ENCODE results near the gene S1PR2.
A peak's percentile ranks its signal among the peaks of the same experiment; 100 is the strongest.
"Not testable (repeated sequence)": the region's sequence is repeated elsewhere in the genome, so short reads cannot be mapped to it uniquely, and the experiment has no call there.

S1PR2 gene

DNA sequence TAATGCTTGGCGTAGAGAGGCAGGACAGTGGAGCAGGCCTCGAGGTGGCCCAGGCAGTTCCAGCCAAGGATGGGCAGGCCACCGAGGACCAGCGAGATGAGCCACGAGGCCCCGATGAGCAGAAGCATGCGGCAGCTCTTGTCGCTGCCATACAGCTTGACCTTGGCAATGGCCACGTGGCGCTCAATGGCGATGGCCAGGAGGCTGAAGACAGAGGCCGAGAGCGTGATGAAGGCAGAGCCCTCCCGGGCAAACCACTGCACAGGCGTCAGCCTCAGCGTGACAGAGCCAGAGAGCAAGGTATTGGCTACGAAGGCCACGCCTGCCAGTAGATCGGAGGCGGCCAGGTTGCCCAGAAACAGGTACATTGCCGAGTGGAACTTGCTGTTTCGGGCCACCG is 6.8 kb downstream of the S1PR2 start:
- no peak for DNase-seq (ENCODE audit: low read depth in 2 of 2)

DNA sequence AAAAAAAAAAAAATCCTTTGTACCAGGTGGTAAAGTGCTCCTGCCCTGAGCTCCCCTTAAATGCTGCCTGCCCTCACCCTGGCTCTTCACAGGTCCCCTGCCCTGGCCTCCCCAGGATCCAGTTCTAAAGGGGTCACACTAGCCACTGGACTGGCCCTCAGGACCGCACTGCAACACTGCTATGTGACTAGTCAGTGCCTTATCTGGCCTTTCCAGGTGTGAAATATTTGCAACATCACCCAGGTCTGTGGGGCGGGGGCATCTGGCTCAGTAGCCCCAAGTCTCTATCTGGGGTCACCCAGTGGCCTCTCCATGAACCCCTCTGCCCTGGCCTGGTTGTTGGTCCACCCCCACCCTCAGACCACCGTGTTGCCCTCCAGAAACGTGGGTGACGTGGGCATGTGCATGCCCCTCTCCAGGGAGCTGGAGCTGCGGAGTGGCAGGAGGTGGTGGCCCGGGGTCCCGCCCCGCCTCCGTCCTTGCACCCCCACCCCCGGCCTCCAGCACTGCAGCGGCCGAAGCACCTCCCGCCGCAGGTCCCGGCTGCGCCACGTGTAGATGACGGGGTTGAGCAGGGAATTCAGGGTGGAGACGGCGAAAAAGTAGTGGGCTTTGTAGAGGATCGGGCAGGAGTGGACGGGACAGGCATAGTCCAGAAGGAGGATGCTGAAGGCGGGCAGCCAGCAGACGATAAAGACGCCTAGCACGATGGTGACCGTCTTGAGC is 7.5 kb downstream of the S1PR2 start:
- DNase-seq (ENCODE audit: low read depth in 2 of 2): no peak

DNA sequence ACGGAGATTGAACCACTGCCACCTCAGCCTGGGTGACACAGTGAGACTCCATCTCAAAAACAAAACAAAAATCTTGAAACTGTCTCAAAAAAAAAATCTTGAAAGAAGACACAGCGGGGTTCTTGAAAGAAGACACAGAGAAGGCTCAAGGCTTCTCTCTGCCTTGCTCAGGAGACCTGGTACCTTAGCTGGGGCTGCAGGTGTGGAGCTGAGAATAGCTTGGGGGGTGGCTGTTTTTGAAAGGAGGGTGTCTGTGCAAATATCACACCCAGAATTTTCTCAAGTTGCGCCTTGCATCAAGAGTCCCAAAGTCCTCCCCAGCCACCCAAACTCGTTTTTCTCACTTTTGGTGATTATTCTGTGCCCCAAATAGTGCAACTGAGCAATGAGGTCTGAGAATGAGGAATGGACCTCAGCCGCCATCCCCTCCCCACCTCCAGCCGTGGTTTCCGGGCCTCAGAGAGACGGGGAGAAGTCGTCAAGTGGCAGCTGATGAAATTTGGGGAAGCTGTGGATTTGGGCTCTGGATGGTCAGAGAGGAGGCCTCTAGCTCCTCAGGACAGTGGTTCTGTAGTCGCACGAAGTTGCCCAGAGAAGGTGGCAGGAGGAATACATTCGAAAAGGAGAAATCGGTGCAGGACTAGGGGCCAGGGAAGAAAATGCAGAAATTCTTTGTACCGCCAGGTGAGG is 8.8 kb downstream of the S1PR2 start:
- DNase-seq (ENCODE audit: low read depth in 2 of 2): no peak

DNA sequence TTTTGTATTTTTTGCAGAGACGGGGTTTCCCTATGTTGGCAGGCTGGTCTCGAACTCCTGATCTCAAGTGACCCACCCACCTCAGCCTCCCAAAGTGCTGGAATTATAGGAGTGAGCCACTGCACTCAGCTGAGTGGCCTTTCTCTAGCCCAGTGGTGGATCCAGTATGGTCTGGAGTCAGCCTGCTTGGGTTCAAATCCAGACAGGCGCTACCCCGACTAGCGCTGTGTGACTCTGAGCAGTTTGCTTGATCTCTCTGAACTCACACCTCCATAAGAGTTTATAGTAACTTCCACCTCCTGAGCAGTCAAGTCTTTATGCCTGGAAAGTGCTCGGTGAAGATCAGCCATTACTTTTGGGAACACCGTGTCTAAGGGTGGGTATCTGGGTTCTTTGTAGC is 10.4 kb downstream of the S1PR2 start:
- DNase-seq (ENCODE audit: low read depth in 2 of 2): no peak

DNA sequence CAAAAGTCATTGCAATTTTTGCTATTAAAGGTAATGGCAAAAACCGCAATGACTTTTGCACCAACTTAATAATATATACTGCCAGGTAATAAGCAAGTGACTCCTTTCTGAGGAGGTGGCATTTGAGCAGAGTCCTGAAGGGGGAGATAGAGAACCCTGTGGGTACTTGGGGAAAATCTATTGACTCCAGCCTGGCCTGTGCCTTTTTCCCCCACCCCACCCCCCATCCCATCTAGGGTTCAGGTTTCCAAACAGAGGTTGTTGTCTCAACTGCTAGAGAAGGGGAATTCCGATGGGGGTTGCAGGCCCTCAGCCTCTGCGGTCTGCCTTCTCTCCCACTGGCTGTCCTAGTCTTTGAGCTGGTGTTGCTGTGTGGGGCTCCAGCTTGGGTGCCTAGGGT is 11.5 kb downstream of the S1PR2 start:
- DNase-seq (ENCODE audit: low read depth in 2 of 2): peak in 1 of 2 experiments; percentile 13

DNA sequence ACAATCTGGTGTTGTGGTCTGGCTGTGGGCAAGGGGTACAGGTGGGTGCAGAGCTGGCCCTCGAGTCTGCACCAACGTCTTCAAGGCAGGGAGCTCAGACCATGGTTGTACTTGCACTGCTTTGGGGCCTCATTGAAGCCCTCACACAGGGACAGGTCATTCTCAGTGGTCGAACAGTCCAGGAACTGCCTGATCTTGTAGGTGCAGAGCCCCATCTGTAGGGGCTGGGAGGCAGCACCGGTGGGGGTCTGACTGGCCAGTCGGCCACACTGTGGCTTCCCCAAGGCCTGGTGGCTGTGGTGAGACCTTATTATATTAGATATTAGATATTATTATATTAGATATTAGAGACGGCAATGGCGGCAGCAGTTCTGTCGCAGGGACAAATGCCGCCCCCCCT is 14.0 kb downstream of the S1PR2 start:
- no peak for DNase-seq (ENCODE audit: low read depth in 2 of 2)

DNA sequence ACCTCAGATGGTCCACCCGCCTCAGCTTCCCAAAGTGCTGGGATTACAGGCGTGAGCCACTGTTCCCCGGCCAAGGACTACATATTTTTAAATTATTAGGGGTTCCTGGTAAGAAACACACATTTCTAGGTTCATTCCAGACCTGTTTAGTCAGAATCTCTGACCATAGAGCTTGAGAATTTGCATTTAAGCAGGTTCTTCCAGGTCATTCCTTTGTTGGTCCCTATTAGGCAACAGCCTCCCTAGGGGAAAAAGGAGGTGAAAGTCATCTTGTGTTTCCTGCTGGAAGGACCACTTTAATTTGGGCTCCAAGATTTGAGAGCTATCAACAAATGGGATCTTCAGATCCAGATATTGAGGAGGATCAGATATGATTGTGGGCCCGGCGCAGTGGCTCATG is 16.3 kb downstream of the S1PR2 start:
- DNase-seq (ENCODE audit: low read depth in 2 of 2): no peak

DNA sequence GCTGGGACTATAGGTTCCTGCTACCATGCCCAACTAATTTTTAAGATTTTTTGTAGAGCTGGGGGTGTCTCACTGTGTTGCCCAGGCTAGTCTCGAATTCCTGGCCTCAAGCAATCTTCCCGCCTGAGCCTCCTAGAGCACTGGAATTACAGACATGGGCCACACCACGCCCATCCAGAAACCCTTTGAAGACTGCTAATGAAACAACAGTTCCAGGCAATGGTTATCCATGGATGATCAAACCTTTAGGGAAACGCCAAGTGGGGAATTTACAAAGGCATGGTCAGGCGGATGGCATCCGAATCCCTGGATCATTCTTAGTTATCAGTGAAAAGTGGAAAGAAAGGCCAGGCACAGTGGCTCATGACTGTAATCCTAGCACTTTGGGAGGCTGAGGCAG is 19.4 kb downstream of the S1PR2 start:
- no peak for DNase-seq (ENCODE audit: low read depth in 2 of 2)

DNA sequence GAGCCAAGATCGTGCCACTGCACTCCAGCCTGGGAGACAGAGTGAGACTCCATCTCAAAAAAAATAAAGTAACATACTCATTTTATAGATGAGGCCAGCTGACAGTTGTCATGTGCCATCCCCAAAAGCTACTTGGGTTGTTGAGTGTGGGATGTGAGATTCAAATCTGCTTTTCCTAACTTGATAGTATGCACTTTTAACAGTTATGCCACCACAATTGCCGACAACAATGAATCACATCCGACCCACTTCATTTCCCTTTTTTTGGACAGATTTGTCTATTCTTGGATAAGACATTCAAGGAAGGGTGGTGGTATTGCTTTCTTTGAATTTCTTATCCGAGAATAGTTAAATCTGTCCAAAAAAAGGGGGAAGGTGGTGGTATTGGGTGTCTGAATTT is 20.1 kb downstream of the S1PR2 start:
- DNase-seq (ENCODE audit: low read depth in 2 of 2): no peak

DNA sequence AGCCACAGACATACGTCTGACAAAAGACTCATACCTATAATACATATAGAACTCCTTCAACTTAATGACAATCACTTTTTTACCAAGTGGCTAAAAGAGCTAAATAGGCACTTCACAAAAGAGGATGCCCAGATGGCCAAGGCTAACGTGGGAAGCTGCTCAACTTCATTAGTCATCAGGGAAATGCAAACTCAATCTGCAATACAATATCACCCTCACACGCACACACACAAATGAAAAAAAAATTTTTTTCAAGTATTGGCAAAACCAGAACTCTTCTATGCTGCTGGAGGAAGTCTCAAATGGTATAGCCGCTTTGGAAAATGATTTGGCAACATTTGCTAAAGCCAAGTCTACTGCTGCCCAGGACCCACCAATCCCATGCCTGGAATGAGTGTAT is 21.8 kb downstream of the S1PR2 start:
- DNase-seq (ENCODE audit: low read depth in 2 of 2): no peak

DNA sequence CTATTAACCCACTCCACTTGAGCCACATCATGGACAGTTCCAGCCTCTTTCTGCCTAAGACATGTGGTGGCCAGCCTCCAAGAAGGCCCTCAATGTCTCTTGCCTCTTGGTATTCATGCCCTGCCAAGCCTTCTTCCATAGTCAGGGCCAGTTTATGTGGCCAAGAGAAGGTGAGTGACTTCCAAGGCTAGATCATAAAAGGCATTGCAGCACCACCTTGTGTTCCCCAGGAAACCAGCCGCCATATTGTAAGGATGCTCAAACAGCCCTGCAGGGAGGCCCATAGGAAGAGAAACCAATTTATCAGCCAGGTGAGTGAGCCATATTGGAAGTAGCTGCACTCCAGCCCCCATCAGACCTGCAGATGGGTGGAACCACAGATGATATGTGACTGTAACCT is 24.1 kb downstream of the S1PR2 start:
- no peak for DNase-seq (ENCODE audit: low read depth in 2 of 2)

DNA sequence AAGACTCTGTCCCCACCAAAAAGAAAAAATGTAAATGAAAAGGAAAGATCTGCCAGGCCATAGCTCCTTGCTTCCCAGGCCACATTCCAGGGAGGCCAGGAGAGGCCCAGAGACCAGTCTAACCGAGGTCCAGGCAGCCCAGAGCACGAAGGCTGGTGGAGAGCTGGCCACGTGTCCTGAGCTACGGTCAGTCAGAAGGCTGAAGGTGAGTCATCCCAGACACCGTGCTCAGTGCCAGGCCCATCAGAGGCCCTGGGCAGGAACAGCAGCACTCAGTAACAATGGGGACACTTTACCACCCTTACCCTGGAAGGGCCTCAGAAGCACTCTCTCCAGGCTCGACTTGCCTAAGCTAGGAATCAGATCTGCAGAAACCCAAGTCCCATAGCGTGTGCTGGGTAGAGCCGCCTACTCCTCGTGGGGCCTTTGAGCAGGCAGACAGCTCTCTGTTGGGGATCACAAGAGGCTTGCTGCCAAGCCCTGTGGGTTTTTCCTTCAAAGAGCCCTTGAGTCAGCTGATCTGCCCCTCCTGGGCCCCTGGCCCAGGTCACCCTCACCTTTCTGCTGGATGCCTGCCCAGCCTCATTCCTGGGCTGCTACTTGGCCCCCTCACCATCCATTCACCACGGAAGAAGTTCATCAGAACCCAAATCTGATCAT is 24.8 kb downstream of the S1PR2 start:
- DNase-seq (ENCODE audit: low read depth in 2 of 2): no peak

DNA sequence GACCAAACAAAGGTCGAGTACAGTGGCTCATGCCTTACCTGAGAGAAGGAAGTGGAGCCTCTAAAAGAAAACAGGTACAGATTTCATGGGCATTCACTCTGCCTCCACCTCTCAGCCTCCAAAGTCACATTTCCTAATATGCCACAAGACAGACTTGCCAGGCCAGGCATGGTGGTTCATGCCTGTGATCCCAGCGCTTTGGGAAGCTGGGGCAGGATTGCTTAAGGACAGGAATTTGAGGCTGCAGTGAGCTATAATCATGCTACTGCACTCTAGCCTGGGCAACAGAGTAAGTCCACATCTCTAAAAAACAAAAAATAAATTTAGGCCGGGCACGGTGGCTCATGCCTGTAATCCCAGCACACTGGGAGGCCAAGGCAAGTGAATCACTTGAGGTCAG is 25.5 kb downstream of the S1PR2 start:
- DNase-seq (ENCODE audit: low read depth in 2 of 2): no peak

DNA sequence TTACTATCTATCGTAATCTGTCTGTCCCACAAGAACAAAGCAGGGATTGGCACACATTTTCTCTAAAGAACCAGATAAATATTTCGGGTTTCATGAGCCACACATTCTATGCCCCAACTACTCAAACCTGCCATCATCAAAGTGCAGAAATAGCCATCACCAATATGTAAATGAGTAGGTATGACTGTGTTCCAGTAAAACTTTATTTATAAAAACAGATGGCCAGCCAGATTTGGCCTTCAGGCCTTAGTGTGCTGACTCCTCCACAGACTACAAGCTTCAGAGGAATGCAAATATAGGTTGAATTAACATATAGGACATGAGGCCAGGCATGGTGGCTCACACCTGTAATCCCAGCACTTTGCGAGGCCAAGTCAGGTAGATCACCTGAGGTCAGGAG is 27.4 kb downstream of the S1PR2 start:
- DNase-seq (ENCODE audit: low read depth in 2 of 2): no peak

DNA sequence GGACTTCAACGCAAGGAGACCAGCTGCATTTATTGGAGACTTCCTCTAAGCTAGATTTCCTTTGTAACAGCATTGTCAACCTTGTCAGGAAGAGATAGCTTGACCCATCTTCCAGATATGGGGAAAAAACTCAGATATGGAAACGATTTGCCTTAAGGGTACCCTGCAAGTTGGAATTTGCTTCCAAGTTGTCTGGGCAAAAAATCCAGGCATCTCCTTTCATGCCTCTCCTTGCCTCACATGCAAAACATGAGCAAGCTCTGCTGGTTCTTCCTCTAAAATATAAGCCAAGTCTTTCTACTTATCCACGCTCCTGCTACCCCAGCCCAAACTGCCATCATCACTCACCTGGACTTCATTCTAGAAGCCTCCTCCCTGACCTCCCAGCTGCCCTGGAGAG is 30.0 kb downstream of the S1PR2 start:
- no peak for DNase-seq (ENCODE audit: low read depth in 2 of 2)

DNA sequence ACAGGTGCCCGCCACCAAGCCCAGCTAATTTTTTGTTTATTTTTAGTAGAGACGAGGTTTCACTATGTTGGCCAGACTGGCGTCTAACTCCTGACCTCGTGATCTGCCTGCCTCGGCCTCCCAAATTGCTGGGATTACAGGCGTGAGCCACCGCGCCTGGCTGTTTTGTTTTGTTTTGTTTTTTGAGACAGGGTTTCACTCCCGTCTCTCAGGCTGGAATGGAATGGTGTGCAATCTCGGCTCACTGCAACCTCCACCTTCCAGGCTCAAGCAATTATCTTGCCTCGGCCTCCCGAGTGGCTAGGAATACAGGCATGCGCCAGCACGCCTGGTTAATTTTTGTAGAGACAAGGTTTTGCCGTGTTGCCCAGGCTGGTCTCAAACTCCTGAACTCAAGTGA is 31.0 kb downstream of the S1PR2 start:
- DNase-seq (ENCODE audit: low read depth in 2 of 2): not testable (repeated sequence)

DNA sequence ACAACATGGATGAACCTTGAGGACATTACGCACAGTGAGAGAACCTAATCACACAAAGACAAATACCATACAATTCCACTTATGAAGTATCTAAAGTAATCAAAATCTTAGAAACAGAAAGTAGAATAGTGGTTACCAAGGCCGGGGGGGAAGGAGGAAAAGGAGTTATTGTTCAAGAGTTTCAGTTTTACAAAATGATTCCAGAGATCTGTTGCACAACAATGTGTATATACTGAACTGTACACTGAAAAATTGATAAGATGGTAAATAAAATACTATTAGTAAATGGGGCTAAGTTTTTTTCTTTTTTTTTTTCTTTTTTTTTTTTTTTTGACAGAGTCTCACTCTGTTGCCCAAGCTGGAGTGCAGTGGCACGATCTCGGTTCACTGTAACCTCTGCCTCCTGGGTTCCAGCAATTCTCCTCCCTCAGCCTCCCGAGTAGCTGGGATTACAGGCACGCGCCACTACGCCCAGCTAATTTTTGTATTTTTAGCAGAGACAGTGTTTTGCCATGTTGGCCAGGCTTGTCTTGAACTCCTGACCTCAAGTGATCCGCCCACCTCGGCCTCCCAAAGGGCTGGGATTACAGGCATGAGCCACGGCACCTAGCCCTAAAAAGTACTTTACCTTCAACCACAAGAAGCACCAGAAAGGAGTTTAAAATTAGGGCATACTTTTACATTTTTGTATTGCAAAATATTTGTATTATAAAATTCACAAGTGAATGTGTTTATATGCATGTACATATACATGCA is 32.1 kb downstream of the S1PR2 start:
- not testable (repeated sequence) for DNase-seq (ENCODE audit: low read depth in 2 of 2)

DNA sequence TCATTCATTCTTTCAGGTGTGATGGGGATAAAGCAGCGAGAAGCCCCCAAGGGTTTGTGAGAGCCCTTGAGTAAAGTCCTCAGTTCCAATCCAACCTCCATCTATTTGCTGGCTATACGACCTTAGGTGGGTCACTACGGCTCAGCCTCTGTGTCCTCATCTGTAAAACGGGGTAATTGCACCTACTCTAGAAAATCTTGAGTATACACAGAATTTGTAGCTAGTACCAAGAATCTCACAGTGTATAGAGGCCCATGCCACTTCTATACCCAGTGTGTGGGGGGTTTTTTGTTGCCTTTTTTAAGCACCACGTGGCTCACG is 36.0 kb downstream of the S1PR2 start:
- no peak for DNase-seq (ENCODE audit: low read depth in 2 of 2)

DNA sequence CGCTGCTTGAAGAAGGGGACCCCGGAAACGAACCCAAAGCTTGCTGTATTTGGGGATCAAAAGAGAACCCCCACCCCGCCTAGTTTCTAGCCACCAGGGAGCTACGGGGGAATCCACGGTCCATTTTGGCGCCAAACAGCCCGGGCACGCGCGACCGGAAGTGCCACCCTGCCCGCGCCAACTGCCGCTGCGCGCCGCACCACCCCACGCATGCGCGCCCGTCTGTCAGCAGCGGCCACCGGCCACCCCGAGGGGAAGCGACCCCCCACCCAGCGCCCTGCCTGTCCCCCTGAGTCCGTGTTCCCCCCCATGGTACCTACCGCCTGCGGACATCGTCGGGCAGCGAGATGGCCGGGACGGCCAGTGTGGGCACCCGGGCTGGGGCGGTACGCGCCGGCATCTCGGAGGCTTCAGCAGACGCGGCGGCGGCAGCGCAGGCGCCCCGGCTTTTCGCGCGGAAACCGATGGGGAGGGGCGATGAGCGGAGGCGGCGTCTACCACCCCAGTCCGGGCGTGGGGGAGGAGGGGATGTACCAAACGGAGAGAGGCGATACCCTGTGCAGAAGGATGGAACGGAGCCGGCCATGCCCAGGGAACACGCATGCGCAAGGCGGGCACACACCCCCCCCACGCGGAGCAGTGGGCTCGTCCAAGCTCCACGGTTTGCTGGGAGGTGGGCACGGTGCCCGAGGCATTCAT is 36.5 kb downstream of the S1PR2 start, which contains the start of gene DNMT1:
Gene DNMT1, minus strand, starts transcription at position 454 of the 699 bp plus-strand sequence. Its CDS starts 54 bp downstream, at position 400.
- DNase-seq (ENCODE audit: low read depth in 2 of 2): peak; percentile 97 to 99

DNA sequence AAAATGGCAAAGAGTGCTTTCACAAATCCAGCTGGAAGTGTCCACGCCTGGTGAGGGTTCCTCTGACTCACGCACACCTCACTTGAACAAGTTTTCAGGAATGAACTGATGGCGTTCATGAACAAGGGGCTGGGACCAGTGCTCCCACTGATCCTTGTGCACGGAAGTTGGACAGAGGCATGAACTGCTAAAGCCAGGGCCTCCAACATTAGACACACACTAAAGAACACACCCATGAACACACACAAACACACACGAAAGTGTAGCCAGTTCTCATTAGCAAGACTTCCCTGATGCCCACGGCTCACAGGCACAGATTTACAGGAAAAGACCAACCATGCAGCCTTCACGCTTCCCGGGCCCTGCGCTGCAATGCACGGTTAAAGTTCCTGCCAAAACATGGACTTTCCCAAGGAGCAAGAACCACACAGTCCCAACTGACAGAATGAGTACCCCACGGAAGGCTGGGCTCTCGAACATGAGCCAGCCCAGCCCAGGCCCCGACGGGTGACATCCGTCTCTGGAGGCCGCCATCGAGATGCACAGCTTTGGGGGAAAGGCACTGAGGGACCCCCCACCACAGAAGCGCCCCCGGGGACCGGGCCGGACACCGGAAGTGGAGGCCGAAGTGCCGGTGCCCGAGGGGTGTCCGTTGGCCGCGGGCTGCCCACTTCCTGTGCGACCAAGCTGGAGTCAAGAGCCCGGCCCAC is 37.2 kb downstream of the S1PR2 start:
- DNase-seq (ENCODE audit: low read depth in 2 of 2): peak in 1 of 2 experiments; percentile 17

DNA sequence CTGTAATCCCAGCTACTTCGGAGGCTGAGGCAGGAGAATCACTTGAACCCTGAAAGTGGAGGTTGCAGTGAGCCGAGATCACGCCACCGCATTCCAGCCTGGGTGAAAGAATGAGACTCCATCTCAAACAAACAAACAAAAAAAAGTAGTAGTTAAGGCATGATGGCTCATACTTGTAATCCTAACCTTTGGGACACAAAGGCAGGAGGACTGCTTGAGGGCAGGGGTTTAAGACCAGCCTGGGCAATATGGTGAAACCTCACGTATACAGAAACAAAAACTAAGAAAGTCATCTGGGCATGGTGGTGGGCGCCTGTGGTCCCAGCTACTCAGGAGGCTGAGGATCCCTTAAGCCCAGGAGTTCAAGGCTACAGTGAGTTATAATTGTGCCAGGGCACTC is 38.2 kb downstream of the S1PR2 start:
- DNase-seq (ENCODE audit: low read depth in 2 of 2): no peak
